ENCODE measurements around the gene SCML2.
"Not testable (repeated sequence)": the region's sequence is repeated elsewhere in the genome, so short reads cannot be mapped to it uniquely, and the experiment has no call there.

GRCh38 chrX:18375131-18375805 is 20.8 kb upstream of the SCML2 start:
- TF ChIP-seq CTCF (IDR thresholded peaks at IDR 0.05; ENCODE audit: low read depth, low read length, poor library complexity, severe bottlenecking); EZH2phosphoT487 (IDR thresholded peaks at IDR 0.05; ENCODE audit: borderline replicate concordance, low read length): not testable (repeated sequence)

Data from DOHH2 (cell line).